Activated naive CD4-positive, alpha-beta T cell treated with anti-CD3 and anti-CD28 coated beads for 36 hours (primary cell): ENCODE results near the gene TBC1D1. TPM values are rescaled to one million over a fixed set of nuclear protein-coding genes. Genes with fewer than 3 reads are reported as not detected.

Source experiments
- CTCF ChIA-PET: fragments of 350-600 bp; sonication (Branson Sonifier 250); formaldehyde crosslinking; loops from one replicate; lab custom pipeline; 2021; ENCODE audit warnings: antibody characterized with exemption; lab: Charles Lee
- DNase-seq: peaks from one replicate; pipeline ENCODE4 v3.0.0-alpha.2; 2020
- H3K27ac Mint-ChIP-seq: one replicate; pipeline ENCODE4 v1.8.0; 2021; ENCODE audit warnings: mild to moderate bottlenecking, mixed read lengths
- H3K27me3 Mint-ChIP-seq: one replicate; pipeline ENCODE4 v1.8.0; 2021; ENCODE audit warnings: low read depth, mixed read lengths
- H3K36me3 Mint-ChIP-seq: one replicate; pipeline ENCODE4 v1.8.0; 2021; ENCODE audit warnings: low read depth, mixed read lengths
- H3K4me1 Mint-ChIP-seq: one replicate; pipeline ENCODE4 v1.8.0; 2021; ENCODE audit warnings: low read depth, mixed read lengths
- H3K4me3 Mint-ChIP-seq: one replicate; pipeline ENCODE4 v1.8.0; 2021; ENCODE audit warnings: mild to moderate bottlenecking, moderate library complexity, mixed read lengths
- H3K9me3 Mint-ChIP-seq: one replicate; pipeline ENCODE4 v1.8.0; 2021; ENCODE audit warnings: mixed read lengths
- intact Hi-C: fragments of 100-400 bp; cut with micrococcal nuclease; formaldehyde crosslinking; loops from one replicate; pipeline ENCODE4 v1.15.1; 2023
- total RNA-seq, 2 experiments: library from RNA; stranded (reverse); gene quantifications; one replicate each; pipeline ENCODE4 v1.2.3, GENCODE V29; 2021

Gene TBC1D1
- total RNA-seq, 2 experiments from 2014 or later: 57.7 to 68.5 TPM

- DNase-seq: no peak
- Mint-ChIP-seq H3K4me3 (no peak overlapping the region), H3K27ac (no peak overlapping the region), H3K9me3 (no peaks in the 10 kb centered on the region), H3K27me3 (no peaks in the 10 kb centered on the region), H3K36me3 (no peaks in the 10 kb centered on the region), H3K4me1 (peaks cover 7% of the 10 kb centered on the region)
- intact Hi-C loops: loop anchor here (5.0 to 10.0 kb wide), 2 partner anchors 270 to 333 kb away; no protein-coding TSS in a partner anchor
- CTCF ChIA-PET: interaction anchor here (0.6 to 7.6 kb wide), 7 partner anchors 21 to 546 kb away, joined by 3 to 101 read pairs (median 5); no protein-coding TSS in a partner anchor
Measured at GRCh38 chr4:38184404-38184803, 293.5 kb downstream of the TBC1D1 start.

GRCh38 chr4:38185406-38186144 lies 294.7 kb downstream of the TBC1D1 start:
- intact Hi-C loops: loop anchor here (5.0 to 10.0 kb wide), 2 partner anchors 269 to 422 kb away; no protein-coding TSS in a partner anchor
- Mint-ChIP-seq H3K36me3 (no peaks in the 10 kb centered on the region), H3K9me3 (no peaks in the 10 kb centered on the region), H3K4me1 (peaks cover 3% of the 10 kb centered on the region), H3K27ac (no peak overlapping the region), H3K27me3 (no peaks in the 10 kb centered on the region), H3K4me3 (no peak overlapping the region)
- CTCF ChIA-PET: interaction anchor here (0.6 kb wide), 1 partner anchor 343 kb away, joined by 4 read pairs; no protein-coding TSS in a partner anchor
- DNase-seq: no peak

GRCh38 chr4:38188136-38188535 lies 297.3 kb downstream of the TBC1D1 start:
- CTCF ChIA-PET: no interaction called here
- Mint-ChIP-seq H3K27me3 (peaks cover 4% of the 10 kb centered on the region), H3K4me1 (peaks cover 2% of the 10 kb centered on the region), H3K9me3 (no peaks in the 10 kb centered on the region), H3K36me3 (no peaks in the 10 kb centered on the region), H3K4me3 (no peak overlapping the region), H3K27ac (no peak overlapping the region)
- intact Hi-C loops: loop anchor here (5.0 to 10.0 kb wide), 2 partner anchors 267 to 419 kb away; no protein-coding TSS in a partner anchor
- no peak for DNase-seq

DNA sequence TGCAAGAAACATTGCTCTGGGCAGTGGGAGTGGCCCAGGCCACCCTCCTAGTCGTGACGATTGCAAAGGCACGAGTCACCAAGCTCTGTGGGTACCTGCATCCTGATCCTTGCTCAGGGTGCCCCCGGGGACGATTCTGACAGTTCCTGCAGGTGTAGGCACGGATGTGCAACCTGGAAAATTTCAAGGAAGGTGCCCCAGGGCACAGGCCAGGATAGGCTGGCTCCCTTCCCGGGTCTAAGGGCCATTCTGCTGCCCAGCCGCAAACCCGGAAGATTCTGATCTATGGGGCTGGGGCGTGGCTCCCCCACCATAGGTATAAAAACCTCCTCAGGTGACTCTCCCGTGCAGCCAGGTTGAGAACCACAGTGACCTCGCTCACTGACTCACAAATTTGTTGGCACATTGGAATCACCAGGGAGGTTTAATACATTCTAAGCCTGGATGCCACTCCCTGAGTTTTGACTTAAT lies 297.8 kb downstream of the TBC1D1 start:
- Mint-ChIP-seq H3K27ac (no peak overlapping the region), H3K9me3 (no peaks in the 10 kb centered on the region), H3K4me1 (peaks cover 2% of the 10 kb centered on the region), H3K36me3 (no peaks in the 10 kb centered on the region), H3K4me3 (no peak overlapping the region), H3K27me3 (peaks cover 4% of the 10 kb centered on the region)
- intact Hi-C loops: loop anchor here (5.0 to 10.0 kb wide), 2 partner anchors 266 to 419 kb away; no protein-coding TSS in a partner anchor
- CTCF ChIA-PET: no interaction called here
- DNase-seq: no peak

Other genes starting within 250 kb of the TBC1D1 start
- 10 to 100 TPM in 1 of 2 experiments, 1 to 10 TPM in 1; 8.7 to 10.3 TPM for gene RELL1, start 204.7 kb upstream of the TBC1D1 start, total RNA-seq
- 10 to 100 TPM; 53.7 to 53.9 TPM for gene PGM2, start 64.4 kb upstream of the TBC1D1 start, total RNA-seq
- gene PTTG2, start 69.3 kb downstream of the TBC1D1 start, total RNA-seq: not detected